OCI-LY3 (cell line): ENCODE data around the gene C14orf119.

Source experiments
- CTCF ChIP-seq: fragments of 200-600, 300-600 bp; sonication (generic); IDR thresholded peaks from 2 replicates; pipeline ENCODE4 v1.5.1; 2014; ENCODE audit warnings: antibody characterized with exemption, low read length, low read depth
- EZH2phosphoT487 ChIP-seq: fragments of 200-600 bp; shearing (Covaris generic); IDR thresholded peaks from 2 replicates; pipeline ENCODE4 v1.6.1; 2018; ENCODE audit warnings: antibody characterized with exemption, mixed run types, low read depth

DNA sequence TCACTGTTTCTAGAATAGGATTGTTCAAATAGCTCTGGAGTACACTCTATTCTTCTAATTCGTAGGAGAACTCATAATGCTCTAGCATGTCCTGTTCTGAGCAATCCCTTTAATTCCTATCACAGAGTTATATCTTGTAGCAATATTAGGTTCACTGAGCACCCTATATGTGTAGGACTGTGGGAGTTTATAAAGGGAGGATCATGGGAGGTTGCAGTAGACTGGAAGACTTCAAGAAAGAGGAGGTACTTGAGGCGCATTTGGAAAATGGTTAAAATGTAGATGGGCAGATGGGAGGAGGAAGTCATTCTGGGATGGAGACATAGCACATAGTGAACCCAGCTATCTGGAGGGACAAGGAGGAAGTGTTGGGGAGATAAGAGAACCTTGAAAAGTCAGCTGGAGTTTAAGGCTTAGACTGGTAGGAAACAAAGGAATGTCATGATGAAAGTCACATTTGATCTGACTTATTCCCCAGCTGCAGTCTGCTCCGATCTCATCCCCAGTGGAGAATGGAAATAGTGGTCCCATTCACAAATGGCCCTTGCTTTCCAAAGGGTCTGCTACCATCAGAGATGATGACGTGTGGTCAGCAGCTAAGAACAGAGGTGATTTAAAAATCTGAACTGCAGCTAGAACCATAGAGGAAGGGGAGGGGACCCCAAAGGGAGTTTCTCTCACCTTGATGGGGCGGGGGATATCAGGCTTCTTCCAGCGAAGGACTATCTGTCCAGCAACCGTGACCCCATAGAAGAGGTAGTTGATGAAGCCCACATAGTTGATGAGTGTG, 33.9 kb downstream of the C14orf119 start:
- TF ChIP-seq CTCF: no peak
- no peak for TF ChIP-seq EZH2phosphoT487
